ENCODE measurements around the gene SIGLEC5.

SIGLEC5 gene

DNA sequence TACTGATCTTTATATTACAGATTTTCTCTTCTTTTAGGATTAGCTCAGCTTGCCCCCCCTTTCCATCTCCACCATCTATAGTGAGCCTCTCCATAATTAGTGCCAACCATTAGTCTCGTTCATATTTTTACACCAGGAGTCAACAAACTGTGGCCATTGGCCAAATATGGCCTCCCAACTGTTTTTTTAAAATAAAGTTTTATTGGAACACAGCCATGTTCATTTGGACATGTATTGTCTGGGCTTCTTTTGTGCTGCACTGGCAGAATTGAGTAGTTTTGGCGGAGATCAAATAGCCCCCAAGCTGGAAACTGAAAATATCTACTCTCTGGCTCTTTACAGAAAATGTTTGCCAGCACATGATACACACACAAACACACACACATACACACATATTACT is 40.7 kb downstream of the SIGLEC5 start:
- DNase-seq (ENCODE audit: low spot score), result no peak

DNA sequence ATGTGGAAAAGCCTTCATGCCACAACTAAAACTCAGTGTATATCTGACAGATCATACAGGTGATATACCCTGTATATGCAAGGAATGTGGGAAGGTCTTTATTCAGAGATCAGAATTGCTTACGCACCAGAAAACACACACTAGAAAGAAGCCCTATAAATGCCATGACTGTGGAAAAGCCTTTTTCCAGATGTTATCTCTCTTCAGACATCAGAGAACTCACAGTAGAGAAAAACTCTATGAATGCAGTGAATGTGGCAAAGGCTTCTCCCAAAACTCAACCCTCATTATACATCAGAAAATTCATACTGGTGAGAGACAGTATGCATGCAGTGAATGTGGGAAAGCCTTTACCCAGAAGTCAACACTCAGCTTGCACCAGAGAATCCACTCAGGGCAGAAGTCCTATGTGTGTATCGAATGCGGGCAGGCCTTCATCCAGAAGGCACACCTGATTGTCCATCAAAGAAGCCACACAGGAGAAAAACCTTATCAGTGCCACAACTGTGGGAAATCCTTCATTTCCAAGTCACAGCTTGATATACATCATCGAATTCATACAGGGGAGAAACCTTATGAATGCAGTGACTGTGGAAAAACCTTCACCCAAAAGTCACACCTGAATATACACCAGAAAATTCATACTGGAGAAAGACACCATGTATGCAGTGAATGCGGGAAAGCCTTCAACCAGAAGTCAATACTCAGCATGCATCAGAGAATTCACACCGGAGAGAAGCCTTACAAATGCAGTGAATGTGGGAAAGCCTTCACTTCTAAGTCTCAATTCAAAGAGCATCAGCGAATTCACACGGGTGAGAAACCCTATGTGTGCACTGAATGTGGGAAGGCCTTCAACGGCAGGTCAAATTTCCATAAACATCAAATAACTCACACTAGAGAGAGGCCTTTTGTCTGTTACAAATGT is 42.7 kb downstream of the SIGLEC5 start:
- no peak for DNase-seq (ENCODE audit: low spot score)

GRCh38 chr19:51586799-51587198 is 43.4 kb downstream of the SIGLEC5 start:
- DNase-seq (ENCODE audit: low spot score), result no peak

- no peak for DNase-seq (ENCODE audit: low spot score)
Observed at GRCh38 chr19:51586103-51586728, 44.0 kb downstream of the SIGLEC5 start.

GRCh38 chr19:51576850-51577249 is 53.4 kb downstream of the SIGLEC5 start:
- DNase-seq (ENCODE audit: low spot score), result no peak

- no peak for DNase-seq (ENCODE audit: low spot score)
Observed at GRCh38 chr19:51573331-51573730, 56.9 kb downstream of the SIGLEC5 start.

DNA sequence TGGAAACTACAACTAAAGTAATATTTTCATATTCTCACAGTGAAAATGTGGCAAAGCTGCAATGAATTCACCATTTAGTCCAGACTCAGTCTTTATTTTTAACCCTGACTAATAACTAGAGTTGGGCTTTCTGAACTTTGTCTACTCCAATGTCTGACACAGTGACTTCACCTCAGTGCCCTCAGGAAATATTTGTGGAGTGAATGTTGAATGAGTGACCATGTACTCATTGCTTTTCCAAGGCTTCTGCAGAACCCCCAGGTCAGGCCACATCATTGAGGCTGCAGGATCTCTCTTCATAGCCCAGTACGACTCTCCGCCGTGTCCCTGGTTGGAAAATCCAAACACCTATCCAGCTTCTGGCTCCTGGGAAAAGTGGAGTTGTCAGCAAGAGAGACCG is 57.3 kb downstream of the SIGLEC5 start:
- DNase-seq (ENCODE audit: low spot score), result no peak

GRCh38 chr19:51572410-51572809 is 57.8 kb downstream of the SIGLEC5 start:
- DNase-seq (ENCODE audit: low spot score), result no peak

DNA sequence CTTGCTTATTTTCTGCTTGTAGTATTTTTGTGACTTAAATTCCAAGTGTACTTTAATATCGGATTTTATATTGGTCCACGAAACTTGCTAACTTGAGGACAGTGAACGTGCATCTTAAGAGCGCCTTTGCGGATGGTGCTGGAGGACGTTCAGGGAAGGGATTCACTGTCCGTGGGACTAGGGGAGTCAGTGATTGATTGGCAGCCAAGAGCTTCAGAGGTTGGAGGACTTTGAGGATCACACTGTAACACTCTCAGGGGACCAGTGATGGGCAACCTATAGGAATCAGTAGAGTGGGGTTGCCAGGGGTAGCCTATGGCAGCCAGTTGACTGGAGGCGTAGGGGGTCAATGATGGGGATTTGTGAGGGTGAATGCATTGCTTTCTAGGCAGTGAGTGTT is 58.6 kb downstream of the SIGLEC5 start:
- DNase-seq (ENCODE audit: low spot score), result peak; percentile 2

- DNase-seq (ENCODE audit: low spot score), result peak; percentile 99
Observed at GRCh38 chr19:51570962-51571575, 59.1 kb downstream of the SIGLEC5 start, which contains the start of gene ZNF175. Gene ZNF175 (plus strand): TSS chr19:51571283. CDS start chr19:51573330, 2,047 bp downstream.

DNA sequence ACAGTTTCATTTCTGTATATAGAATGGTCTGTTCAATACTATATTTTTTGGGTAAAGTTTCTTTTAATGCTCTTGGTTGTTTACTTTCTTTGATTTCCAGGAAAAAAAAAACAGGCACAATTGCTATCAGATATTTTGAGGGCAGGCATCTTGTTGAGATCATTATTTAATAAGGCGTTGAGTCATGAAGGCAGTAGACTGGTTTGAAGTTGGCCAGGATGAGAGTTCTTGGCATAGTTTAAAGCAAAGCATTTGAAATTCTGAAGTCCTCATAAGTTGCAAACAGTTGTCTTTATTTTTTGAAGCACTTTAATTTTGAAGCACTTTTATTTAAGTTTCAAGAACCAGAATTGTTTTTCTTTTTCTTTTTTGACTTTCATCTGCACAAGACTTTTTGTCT is 61.7 kb downstream of the SIGLEC5 start:
- DNase-seq (ENCODE audit: low spot score), result no peak

- DNase-seq (ENCODE audit: low spot score), result no peak
Observed at GRCh38 chr19:51567583-51567982, 62.6 kb downstream of the SIGLEC5 start.

- DNase-seq (ENCODE audit: low spot score), result no peak
Observed at GRCh38 chr19:51566489-51567100, 63.6 kb downstream of the SIGLEC5 start.

GRCh38 chr19:51565583-51565982 is 64.6 kb downstream of the SIGLEC5 start:
- DNase-seq (ENCODE audit: low spot score), result no peak

GRCh38 chr19:51564791-51565190 is 65.4 kb downstream of the SIGLEC5 start:
- no peak for DNase-seq (ENCODE audit: low spot score)
